Inflammatory macrophage treated with lipopolysaccharide for 1 hour (primary cell): ENCODE data around the gene ADGRF1.
A peak's percentile ranks its signal among the peaks of the same experiment; 100 is the strongest.

Experiments used
- DNase-seq, 2 donors: peaks; one replicate each; pipeline ENCODE4 v3.0.0-alpha.2; 2020 to 2022

ADGRF1 gene

DNA sequence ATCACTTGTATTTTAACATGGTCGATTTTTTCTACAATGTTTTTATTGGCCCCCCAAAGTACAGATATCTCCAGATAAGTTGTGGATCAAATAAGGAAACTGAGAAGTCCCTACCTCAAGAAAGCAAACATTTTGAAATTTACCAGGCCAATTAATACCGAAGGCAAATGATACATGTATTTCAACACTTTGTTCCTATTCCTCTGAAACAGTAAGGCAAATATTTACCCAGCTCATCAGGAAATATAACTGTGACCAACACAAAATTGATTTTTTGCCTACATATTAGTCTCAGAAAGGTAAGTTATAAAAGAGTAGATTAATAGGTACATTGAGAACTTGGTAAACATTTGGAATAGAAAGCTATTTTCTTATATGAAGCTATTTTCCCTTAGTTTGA lies 69.1 kb downstream of the ADGRF1 start:
- DNase-seq: no peak

DNA sequence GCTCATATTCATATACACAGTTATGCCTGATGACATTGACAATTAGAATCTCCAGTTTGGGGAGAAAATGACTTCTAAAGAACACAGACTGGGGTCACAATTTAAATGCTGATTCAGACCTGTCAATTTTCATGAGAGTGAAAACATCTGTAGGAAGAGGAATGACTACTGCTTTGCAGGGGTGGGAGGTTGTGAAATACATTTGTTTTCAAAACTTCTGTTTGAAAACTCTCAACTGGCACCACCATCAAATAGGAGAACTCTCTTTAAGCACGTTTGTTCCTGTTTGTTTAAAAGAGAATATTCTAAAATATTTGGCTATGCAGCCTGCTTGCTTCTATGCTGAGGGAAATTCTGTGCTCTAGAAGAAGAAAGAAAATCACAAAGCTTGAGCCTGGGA lies 69.6 kb downstream of the ADGRF1 start:
- DNase-seq: peak; percentile 78 to 85

DNA sequence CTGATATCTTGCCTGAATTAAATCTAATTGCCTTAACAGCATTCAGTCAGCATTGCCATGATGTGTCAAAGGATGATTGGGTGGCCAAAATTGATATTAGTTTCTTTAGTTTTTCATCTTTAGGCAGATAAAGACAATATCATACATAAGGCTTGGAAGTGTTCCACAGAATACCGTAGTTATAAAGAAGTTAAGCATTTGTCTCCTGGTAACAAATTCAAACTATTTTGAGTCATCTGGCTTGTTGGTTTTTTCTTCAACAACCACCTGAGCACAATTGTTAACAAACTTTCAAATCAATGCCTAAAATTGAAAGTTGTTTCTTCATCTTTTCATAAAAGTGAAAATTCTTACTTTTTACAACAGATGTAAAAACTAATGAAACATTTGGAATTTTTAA lies 72.9 kb downstream of the ADGRF1 start:
- DNase-seq: peak; percentile 16 to 31

DNA sequence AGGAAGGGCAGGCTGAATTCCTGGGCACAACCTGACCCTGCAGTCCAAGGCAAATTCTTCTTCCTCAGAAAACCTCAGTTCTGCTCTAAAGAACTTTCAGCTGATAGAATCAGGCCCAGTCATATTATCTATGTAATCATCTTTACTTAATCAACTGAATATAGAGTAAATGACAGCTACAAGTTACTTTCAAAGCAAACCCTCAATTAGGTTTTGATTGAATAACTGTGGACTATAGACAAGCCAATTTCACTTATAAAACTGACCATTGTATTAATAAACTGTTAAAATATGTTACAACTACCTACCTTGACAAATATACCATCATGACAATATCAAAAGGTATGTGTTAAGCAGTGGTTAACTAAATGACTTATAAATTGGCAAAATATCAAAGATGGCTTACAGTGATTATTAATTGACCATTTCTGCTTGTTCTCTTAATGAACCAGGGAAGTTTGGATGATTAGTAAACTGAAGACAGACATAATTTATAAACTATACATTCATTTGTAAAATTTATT lies 74.2 kb downstream of the ADGRF1 start:
- no peak for DNase-seq

DNA sequence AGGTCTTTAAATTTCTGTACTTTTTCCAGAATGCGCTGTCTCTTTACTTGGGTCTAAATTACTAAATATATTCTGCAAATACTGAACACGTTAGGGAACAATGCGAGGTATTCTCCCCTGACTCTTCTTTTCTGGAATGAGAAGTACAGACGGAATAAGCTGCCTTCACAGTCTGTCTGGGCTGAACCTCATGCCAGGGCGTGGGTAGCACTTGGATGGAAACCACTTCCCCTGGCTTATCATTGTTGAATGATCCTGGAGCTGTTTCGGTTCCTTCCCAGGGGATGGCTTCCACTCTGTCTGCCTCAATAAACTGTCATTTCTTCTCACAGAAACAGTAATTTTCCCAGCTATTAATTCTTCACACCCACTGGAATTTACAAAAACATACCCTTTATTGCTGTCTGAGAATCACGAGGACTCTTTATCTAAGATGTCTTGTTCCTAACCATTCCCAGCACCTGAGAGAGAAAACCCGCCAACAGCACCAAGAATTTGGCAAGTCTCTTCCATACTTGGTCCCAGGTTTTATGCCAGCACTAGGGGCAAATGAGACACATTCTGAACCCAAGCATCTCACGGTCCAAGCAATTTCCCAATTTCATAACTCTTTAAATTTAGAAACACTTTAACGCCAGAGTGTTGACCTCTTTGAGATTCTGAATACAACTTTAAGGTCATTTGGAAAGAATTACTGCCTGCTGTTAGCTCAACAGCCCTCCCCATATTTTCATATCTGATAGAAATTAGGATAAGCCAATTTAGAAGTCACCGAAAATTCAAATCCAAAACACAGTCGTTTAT lies 77.2 kb downstream of the ADGRF1 start:
- DNase-seq: peak in 1 of 2 donors; percentile 26

DNA sequence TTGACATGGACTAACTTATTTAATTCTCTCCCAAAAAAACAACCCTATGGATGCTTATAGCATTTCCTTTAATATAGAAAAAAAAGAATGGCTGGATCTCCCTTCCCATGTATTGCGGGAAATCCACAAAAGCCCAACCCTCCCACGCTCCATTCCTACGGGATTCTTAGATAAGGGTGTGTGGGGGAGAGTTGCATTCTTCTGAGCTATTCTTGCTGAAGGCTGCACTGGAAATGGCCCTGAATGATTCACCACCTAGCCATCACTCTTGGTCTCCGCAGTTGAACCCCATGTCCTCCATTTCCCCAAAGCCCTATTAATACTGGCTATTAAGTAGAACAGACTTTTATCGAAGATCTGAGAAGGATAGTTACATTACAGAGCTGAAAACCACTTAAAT lies 78.5 kb downstream of the ADGRF1 start:
- DNase-seq: no peak

DNA sequence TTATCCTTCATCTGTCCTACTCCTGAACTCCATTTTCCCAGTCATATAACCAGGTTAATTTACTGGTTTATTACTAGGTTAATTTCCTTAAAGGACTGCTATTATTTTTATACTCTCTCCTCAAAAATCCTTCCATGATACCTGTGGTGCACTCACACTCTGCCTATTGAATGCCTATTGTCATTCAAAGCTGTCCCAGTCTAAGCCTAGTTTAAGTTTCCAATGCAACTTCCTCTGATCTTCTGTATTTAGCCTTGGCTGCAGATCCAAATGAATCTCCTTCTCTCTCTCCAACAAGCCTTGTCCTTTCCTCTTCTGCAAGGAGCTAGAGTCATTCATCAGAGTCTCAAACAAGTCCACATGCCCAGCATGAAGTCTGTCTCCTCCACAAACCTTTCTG lies 79.1 kb downstream of the ADGRF1 start:
- no peak for DNase-seq

DNA sequence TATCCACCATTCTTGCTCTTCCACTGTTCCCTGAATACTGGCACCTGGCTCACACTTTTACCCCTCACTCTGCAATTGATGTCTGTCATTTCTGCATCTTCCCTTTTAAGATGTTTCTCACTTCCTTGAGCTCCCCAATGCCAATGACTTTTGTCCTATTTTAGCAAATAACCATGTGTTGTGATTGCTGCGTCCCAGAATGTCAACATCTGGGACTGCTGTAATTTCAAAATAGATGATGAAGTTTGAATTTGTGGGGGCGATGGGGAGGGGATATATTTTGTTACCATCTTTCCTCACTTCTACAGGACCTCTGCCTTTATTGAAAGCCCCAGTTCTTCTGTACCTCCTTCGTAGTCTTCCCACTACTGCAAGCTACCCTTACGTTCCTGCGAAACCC lies 80.4 kb downstream of the ADGRF1 start:
- peak; percentile 49 to 80 for DNase-seq

DNA sequence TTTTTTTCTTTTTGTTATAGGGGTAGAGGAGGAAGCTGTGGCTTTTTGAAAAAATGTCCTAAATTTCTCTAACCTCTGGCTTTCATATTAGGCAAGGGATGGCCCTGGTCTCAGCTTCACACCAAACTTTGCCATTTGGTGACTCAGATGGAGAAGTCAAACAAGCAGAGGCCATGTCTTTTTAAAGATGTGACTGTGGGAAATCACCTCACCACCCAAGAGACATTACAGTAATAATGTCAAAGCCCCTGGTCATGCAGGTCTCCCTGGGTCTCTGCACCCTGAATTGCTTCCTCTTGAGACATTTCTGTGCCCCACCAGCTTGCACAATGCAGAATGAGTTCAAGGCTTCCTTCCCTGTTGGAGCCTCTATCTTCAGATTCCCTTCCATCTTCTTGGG lies 80.9 kb downstream of the ADGRF1 start:
- peak; percentile 63 to 87 for DNase-seq

DNA sequence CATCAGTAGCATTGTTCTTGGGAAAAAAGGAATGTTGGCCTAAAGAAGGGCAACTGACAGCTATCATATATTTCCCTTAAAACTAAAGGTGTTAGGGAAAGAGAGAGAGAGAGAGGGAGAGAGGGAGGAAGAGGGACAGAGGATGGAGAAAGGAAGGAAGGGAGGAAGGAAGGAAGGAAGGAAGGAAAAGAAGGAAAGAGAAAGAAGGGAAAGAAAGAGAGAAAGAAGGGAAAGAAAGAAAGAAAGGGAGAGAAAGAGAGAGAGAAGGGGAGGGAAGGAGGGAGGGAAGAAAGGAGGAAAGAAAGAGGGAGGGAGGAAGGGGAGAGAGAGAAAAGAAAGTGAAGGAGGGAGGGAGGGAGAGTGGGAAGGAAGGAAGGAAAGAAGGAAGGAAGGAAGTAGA lies 82.7 kb downstream of the ADGRF1 start:
- DNase-seq: no peak

DNA sequence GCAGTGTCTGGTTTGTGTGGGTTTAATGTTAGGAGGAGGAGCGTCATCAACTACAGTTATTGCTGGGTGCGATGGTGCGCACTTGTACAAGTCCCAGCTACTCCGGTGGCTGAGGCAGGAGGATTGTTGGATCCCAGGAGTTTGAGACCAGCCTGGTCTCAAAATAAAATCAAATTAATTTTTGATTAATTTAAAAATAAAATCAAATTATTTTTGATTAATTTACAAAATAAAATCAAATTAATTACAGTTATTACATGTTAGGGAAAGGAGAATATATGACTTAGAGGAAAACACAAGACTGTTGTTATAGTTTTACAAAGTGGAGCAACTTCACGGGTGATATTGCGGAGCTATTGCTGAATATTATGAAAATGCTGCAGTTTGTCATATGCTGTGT lies 85.7 kb downstream of the ADGRF1 start:
- DNase-seq: no peak

DNA sequence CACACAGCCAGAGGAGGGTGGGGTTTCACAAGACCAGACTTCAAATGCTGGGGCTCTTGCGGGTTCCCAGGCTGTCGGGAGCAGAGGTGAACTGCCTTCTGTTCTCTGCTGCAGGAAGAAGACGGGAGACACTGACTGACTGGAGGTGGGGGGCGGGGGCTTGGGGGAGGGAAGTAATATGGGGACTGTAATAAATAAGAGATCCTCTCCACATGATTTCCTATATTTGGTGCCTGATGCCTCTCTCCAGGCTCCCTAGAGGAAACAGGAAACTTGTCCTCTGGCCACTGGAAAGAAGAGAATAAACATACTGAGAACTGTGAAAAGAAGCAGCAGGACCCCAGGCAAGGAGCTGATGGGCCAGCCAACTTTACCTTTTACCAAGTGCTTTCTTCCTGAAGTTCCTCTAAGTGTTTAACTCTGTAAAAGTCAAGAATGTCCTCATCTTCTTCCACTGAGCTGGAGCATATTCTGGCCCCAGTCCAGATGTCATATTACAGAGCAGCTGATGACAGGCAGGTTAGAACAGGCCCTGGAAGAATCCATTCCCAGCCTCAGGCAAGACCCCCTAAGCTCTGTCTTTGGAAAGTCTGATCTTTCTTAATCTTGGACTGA lies 87.2 kb downstream of the ADGRF1 start:
- no peak for DNase-seq

DNA sequence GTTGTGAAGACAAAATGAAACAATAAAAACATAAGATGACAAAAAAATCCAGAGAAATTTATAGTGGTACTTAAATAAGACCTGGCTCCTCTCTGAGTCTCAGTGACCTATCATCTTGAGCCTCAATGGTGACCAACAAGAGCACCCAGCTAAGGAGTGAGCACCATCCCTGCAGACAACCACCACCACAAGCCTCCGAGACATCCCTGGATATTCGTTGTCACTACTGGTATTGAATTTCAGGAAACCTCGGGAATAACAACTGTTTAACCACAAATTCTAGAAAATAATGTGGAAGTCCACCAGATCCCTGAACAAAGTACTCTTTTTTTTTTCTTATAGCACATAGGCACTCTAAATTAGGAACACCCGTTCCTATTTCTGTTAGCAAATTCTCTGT lies 88.2 kb downstream of the ADGRF1 start:
- no peak for DNase-seq

DNA sequence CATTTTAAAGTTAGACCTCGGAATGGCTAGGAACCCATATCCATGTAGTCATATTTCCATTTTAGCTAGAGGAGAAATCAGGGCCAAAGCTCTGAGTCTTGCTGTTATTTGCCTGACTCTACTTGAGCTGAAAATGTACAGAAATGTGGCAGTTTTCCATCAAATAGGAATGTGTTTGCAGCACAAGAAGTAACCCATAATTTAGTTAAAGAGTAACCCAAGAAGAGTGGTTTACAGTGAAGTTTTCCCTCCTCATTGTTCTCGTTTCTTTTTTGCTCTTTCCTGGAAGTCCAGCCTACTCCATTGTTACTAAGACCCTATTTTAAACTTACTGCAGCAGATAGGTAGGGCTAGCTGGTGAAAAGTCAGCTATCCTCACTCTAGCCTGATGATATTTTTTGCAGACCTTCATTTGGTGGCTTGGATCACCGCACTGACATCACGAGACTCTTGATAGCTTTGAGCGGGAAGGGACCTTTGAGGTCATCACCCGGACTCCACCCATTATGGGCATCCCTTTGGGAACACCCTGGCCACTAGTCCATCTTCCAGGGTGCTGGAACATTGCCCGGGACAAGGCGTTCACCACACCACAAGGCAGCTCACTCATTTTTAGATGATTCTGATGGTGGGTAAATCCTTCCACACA lies 92.4 kb downstream of the ADGRF1 start:
- DNase-seq: no peak

DNA sequence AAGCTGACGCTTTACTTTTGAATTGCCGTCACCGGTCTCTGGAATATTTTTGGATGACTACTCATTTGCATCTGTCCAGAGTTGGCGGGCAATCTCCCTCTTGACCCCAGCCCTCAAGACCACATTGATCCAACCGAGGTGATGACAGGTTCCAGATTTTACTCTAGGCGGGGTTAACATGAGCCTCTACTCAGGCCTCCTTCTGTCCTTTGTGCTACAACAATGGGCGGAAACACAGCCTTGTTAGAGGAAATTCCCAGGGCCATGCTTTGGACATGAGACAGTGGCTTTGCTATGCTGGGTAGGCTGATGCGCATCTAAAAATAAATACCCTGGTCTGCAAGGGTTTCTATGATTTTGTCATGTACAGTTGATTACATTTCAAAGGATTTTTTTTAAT lies 93.4 kb downstream of the ADGRF1 start:
- DNase-seq: no peak
